Mucosa of descending colon (tissue), 3 donors: ENCODE results near the gene SERINC1. TPM values are rescaled to one million over a fixed set of nuclear protein-coding genes. Genes with fewer than 3 reads are reported as not detected.

Source experiments
- ATAC-seq: fragments of 200-7000 bp; cut with Tn5 transposase; one replicate; pipeline ENCODE4 v1.9.1; 2020; ENCODE audit warnings: mild to moderate bottlenecking, moderate library complexity
- DNase-seq, 3 donors: peaks; one replicate each; pipeline ENCODE4 v3.0.0-alpha.2; 2020
- H3K36me3 ChIP-seq: fragments of 200-600 bp; one replicate; pipeline ENCODE4 v1.8.0; 2021; ENCODE audit warnings: low read depth, mild to moderate bottlenecking
- H3K4me1 ChIP-seq: fragments of 200-600 bp; one replicate; pipeline ENCODE4 v1.8.0; 2021; ENCODE audit warnings: low read depth, mild to moderate bottlenecking
- H3K4me3 ChIP-seq: fragments of 200-600 bp; one replicate; pipeline ENCODE4 v1.8.0; 2021; ENCODE audit warnings: mild to moderate bottlenecking
- H3K9me3 ChIP-seq: fragments of 200-600 bp; one replicate; pipeline ENCODE4 v1.8.0; 2021; ENCODE audit warnings: mild to moderate bottlenecking
- intact Hi-C, 2 donors: fragments of 100-400 bp; cut with DNase I in 1 of 2; cut with micrococcal nuclease in 1 of 2; formaldehyde crosslinking; loops; one replicate each; pipeline versions ENCODE4 v1.11.0 to v1.11.1; 2022; cut with DNase I, micrococcal nuclease
- total RNA-seq, 3 donors: library from RNA; stranded (reverse); fragmentation: NEBNext Ultra II Directional in 2 of 3; extraction: Animal tissue kit (Norgen Biotek cat#: 25700) in 2 of 3; gene quantifications; one replicate each; pipeline versions ENCODE4 v1.2.1 to v1.2.4, GENCODE V29; 2021 to 2023
- TF ChIP-seq, protein P1 (sequence below): fragments of 200-600 bp; IDR thresholded peaks from one replicate; pipeline ENCODE4 v1.8.0; 2022; ENCODE audit warnings: antibody characterized with exemption, mild to moderate bottlenecking
- donor health status: DM: no; HTN: no; CAD: no; lungs with moderate emphysema.
- donor health status: DM: no; HTN: no; CAD: no.
- donor health status: DM: no; HTN: yes; CAD: no.

Gene SERINC1
- total RNA-seq, 3 donors from 2014 or later: 111 to 201 (median 113) TPM

DNA sequence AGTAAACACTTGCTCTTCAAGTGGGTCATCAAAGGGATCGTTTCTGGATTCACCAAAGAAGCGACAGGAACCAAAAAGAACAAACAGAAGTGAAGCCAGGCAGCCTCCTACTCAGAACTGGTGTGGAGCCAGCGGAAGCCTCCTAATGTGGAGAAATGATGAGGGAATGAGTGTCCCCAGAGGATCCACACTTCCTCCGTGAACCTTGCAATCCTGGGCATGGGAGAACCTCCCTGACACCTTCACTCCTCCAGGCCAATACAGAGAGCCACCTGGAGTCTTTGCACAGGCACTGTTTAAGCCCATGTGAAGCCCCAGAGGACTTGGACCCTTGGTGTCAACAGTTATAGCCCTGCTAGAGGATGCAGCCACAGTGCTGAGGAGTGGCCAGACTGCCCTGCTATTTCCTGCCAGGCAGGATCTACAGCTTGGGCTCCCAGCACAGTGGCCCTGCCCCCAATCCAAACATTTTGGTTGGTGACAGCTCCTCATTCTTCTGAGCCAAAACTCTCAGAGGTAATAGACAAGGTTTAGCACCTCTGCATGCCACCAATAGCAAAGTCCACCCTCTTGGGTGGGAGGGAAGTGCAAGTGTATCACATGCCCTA lies 23.2 kb upstream of the SERINC1 start:
- Histone ChIP-seq H3K9me3 (peaks cover 11% of the 10 kb centered on the region), H3K4me3 (no peak overlapping the region), H3K36me3 (no peaks in the 10 kb centered on the region), H3K4me1 (no peaks in the 10 kb centered on the region)
- TF ChIP-seq, protein P1, sequence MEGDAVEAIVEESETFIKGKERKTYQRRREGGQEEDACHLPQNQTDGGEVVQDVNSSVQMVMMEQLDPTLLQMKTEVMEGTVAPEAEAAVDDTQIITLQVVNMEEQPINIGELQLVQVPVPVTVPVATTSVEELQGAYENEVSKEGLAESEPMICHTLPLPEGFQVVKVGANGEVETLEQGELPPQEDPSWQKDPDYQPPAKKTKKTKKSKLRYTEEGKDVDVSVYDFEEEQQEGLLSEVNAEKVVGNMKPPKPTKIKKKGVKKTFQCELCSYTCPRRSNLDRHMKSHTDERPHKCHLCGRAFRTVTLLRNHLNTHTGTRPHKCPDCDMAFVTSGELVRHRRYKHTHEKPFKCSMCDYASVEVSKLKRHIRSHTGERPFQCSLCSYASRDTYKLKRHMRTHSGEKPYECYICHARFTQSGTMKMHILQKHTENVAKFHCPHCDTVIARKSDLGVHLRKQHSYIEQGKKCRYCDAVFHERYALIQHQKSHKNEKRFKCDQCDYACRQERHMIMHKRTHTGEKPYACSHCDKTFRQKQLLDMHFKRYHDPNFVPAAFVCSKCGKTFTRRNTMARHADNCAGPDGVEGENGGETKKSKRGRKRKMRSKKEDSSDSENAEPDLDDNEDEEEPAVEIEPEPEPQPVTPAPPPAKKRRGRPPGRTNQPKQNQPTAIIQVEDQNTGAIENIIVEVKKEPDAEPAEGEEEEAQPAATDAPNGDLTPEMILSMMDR: no peak
- peak in 2 of 3 donors; percentile 13 to 41 for DNase-seq
- intact Hi-C loops: no loop called here
- peak; percentile 75 for ATAC-seq

DNA sequence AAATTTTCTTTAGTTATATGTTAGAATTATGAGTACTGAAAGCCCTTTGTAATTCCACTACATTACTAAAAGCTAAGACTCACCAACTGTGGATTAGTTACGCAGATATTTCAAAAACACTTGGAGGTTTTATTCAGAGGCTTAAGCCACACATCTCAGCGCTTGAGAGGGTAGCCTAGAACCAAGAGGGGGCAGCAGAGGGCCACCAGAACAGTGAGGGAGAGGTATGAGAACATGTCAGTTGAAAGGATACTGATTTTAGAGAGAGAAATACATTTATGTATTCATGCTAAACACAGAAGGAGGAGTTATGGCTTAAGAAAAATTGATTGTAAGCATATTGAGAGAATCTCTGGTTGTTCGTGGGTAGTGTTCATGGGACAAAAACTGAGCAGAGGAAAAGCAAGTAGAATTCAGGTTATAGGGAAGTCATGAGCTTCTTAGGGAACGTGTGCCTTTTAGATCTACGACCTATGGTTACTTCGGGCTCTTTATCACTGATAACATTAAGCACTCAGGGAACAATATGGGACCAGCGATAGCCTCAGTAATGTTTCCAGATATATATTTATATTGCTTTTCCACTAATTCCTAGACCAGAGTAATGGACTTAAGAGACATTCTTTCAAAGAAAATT lies 20.4 kb upstream of the SERINC1 start:
- H3K4me1 ChIP-seq: no peaks in the 10 kb centered on the region
- no peak overlapping the region for H3K4me3 ChIP-seq
- intact Hi-C loops: no loop called here
- TF ChIP-seq, protein P1: peak; percentile 61
- DNase-seq (peak in 2 of 3 donors; percentile 80 to 89), ATAC-seq (peak; percentile 95)
- no peaks in the 10 kb centered on the region for H3K36me3 ChIP-seq
- peaks cover 6% of the 10 kb centered on the region for H3K9me3 ChIP-seq

DNA sequence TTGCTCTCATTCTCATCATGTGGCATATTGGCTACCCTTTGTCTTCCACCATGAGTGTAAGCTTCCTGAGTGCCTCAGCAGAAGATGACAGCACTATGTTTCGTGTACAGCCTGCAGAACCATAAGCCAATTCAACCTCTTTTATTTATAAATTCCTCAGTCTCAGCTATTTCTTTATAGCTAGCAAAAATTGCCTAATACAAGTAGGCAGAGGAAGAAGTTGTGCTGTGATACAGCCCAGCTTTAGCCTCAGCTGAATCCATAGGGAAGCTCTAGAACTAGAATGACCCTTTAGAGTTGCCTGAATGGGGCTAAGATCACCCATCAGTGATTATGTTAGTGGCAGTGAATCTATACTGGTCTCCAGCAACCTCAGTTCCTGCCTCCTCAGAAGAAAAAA lies 19.0 kb upstream of the SERINC1 start:
- Histone ChIP-seq H3K4me3 (no peak overlapping the region), H3K36me3 (no peaks in the 10 kb centered on the region), H3K4me1 (no peaks in the 10 kb centered on the region), H3K9me3 (no peaks in the 10 kb centered on the region)
- ATAC-seq: no peak
- TF ChIP-seq, protein P1: no peak
- no peak for DNase-seq
- intact Hi-C loops: no loop called here

- intact Hi-C loops: no loop called here
- H3K4me1 ChIP-seq: no peaks in the 10 kb centered on the region
Measured at GRCh38 chr6:122484760-122485159, 13.2 kb upstream of the SERINC1 start.

GRCh38 chr6:122482750-122483080 lies 11.1 kb upstream of the SERINC1 start:
- intact Hi-C loops: no loop called here

More at GRCh38 chr6:122484760-122485159, 13.2 kb upstream of the SERINC1 start:
- Histone ChIP-seq H3K36me3 (no peaks in the 10 kb centered on the region), H3K9me3 (no peaks in the 10 kb centered on the region), H3K4me3 (no peak overlapping the region)
- no peak for ATAC-seq
- TF ChIP-seq, protein P1: no peak
- DNase-seq: no peak

More at GRCh38 chr6:122482750-122483080, 11.1 kb upstream of the SERINC1 start:
- no peak for DNase-seq
- ATAC-seq: no peak
- TF ChIP-seq, protein P1: no peak
- no peaks in the 10 kb centered on the region for H3K9me3 ChIP-seq
- H3K4me1 ChIP-seq: no peaks in the 10 kb centered on the region
- H3K36me3 ChIP-seq: no peaks in the 10 kb centered on the region
- no peak overlapping the region for H3K4me3 ChIP-seq
